Left kidney (tissue), 2 donors: Measurements from ENCODE around the gene ERBB4. TPM values are rescaled to one million over a fixed set of nuclear protein-coding genes. Genes with fewer than 3 reads are reported as not detected.

Experiments
- DNase-seq: peaks from one replicate; pipeline ENCODE4 v3.0.0-alpha.2; 2013
- polyA plus RNA-seq: library from polyadenylated mRNA; unstranded; fragments of 120-200 nt; gene quantifications from one replicate; pipeline ENCODE4 v1.2.1, GENCODE V29; 2013; ENCODE audit not compliant: insufficient read length

Gene ERBB4
- polyA plus RNA-seq, 1 donor = 58.8 TPM

DNA sequence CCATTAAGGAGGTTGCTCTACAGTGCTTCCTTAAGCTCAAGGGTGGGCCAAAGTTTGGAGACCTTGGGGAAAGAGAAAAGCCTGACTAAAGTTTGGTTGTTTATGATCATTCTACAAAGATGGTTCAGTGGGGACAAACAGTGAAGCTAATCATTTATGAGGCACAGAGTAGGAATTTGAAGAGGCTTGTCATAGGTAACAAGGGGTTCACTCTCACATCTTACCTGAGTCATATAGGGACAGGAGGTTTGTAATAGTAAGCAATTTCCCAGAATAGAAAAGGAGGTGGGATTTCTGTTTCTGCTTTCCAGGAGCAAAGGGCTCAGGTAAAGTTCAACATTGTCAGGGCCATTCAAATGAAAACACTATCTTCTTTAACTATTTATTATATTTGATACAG is 1194.3 kb downstream of the ERBB4 start:
- DNase-seq = no peak

DNA sequence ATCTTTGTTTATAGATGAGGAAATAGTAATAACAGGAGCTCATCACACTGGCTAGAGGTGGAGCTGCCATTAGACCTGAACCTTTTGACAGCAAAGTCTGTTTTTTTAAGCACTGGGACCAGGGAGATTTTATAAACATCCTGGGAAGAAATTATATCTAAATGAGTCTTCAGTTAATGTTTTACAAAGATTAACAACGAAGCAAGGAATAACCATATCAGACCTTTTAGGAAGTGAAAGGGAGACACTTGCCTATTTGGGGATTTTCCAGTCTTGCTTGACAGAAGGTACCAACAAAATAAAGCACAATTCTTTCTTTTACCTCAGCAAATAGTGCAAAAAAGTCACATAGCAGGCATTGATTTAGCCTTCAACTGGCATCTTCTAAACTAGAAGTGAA is 1205.2 kb downstream of the ERBB4 start:
- no peak for DNase-seq

DNA sequence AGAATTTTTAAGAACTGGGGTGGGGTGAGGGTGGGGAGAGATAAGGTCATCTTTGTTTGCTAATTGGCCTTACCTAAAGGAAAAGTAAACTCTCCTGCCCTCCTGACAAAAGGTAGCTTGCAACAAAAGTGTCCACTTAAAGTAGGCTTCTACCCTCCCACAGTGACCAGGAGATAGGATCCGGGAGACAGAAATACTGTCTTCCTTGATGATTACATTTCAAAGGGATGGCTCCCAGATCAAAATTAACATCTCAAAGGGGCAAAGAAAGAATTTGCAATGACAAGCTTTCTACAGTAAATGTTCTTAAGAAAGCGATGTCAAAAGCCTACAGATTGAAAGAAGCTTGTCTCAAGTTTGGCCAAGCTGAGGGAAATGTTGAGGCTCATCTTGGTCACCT is 1206.9 kb downstream of the ERBB4 start:
- DNase-seq = no peak

DNA sequence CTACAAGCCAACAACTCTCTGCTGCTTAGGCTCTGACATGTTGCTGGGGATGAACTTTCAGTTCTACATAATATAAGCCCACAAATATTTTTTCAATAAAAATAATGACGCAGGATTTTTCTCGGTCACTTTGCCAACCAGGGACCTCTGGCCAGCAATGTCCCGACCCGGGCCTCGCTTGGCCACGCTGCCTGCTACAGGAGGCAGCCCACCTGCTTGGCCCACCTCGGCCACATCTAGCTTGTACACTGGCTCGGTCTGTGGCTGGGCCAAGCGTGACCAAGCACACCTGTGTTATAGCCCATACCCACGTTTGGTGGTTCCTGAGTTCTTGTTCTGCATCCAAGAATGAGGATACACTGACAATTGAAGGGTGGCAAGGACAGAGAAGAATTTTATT is 1208.7 kb downstream of the ERBB4 start:
- DNase-seq = no peak

DNA sequence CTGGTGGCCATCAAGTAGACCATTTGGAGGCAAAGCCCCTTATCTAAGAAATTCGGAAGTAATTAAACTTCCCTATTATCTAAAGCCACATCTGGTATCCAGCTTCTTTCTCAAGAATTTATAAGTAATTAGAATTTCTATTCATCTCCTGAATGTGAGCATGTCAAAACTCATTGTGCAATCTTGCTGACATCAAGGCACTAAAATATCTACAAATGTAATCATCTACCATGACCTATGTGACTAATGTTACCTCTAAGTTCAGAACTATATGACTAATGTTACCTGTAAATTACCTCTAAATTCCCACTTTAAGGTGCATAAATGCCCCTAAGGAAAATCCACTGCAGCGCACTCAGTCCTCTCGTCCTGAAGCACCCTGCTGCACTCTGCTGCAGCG is 1209.2 kb downstream of the ERBB4 start:
- DNase-seq = no peak

DNA sequence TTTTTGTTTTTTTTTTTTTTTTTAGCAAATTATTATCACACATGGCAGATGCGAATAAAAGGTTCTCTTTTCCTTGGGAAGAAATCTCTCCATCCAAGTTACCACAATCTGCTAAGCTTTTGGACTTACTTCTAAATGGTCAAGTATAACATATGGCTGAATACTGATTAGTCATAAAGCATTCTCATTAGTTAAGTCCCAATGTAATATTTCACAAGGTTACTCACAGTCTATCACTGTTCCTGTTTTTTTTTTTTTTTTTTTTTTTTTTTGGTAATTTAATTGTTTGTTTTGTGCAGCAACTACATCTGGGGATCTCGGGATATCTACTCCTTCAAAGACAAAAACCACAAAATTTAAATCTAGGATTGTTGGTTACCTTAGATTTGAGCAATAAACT is 1210.5 kb downstream of the ERBB4 start:
- no peak for DNase-seq
